Renal cortical epithelial cell (primary cell): ENCODE measurements around the gene CDH4. TPM values are rescaled to one million over a fixed set of nuclear protein-coding genes. Genes with fewer than 3 reads are reported as not detected.

ENCODE experiments used
- DNase-seq: peaks from one replicate; pipeline ENCODE4 v3.0.0-alpha.2; 2011; ENCODE audit warnings: low read depth
- total RNA-seq: library from RNA; depleted of rRNA; stranded (reverse); fragments of >200 nt; gene quantifications from 2 replicates; pipeline ENCODE4 v1.2.3, GENCODE V29; 2014

The CDH4 gene
- total RNA-seq, 1 donor from 2014 or later: 6.4 TPM

DNA sequence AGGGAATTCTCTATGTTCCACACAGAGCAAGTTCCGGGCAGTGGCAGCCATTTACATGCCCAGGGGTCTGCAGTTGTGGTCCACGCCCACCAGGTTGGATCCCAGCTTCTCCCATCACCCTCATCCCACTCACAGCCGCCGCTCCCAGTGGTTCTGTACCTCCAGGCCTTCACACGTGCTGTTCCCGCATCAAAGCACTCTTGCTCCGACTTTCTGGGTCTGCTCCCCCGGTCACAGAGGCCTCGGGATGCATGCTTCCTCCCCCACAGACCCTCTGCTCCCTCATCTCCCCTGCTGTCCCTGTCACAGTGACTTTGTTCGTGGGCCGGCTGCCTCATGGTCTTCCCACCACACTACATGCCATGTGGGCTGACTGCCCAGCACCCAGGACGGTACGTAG lies 481.2 kb downstream of the CDH4 start:
- no peak for DNase-seq

DNA sequence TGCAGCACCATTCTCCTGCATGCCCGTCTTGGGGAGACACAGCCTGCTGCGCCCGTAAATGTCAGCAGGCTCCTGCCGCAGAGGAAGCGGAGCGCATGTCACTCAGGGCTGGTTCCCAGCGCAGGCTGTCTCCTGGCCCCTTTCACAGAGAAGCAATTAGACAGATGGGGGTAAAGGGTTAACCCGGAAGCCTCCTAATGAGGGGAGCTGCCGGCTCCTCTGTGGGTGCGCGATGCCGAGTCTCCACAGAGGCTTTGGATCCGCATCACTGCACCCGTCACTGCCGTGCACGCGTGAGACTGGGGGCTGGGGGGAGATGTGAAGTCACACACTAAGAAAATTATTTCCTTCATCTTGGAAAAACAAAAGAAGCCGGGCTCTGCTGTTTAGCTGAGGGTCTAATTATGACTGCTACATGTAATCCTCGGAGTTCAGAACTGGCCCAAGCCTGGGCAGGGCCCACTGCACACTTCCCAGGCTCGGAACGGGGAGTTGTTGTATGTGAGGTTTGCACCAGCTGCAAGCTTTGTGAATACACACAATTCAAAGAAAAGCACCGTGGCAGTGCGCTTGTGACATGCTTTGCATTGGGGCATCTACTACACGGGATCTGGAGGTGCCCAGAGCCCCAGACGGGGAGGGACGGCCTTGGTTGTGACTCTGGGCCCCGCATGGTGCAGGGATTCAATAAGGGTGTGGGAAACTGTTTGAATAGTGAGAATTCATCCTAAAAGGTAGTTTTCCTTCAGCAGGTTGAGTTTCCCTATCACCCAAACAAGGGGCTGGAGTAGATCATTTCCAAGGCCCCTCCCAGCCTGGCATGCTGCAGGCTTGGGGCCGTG lies 482.1 kb downstream of the CDH4 start:
- no peak for DNase-seq

DNA sequence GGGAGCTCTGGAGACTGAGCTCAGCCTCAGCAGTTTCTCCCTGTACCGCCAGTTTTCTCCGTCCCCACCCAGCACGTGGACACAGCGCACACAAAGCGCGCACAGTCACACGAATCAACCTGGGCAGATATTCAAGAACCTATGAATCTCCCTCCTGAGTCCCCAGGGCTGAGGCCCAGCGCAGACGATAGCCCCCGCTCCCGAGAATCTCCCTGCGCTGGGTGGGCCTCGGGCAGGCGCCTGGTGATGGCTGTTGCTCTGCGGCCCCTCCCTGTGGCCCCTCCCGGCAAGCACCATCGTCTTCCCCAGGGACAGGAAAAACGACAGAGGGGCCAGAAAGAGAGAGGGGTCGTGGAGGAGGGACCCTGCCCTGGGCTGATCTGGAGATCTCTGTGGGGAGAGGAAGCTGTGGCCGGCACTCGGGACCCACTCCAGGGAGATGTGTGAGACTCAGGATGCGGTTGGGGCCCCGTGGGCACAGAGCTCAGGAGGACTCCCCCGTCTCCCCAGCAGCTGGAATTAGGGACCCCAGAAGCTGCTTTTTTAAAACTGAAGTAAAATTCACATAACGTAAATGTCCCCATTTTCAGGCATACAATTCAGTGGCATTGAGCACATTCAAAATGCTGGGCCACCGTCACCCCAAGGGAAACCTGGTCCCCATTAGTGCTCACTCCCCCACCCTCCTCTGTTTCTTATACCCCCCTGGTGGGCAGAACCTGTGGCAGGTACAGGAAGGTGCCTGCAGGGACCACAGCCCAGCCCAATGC lies 482.9 kb downstream of the CDH4 start:
- no peak for DNase-seq

DNA sequence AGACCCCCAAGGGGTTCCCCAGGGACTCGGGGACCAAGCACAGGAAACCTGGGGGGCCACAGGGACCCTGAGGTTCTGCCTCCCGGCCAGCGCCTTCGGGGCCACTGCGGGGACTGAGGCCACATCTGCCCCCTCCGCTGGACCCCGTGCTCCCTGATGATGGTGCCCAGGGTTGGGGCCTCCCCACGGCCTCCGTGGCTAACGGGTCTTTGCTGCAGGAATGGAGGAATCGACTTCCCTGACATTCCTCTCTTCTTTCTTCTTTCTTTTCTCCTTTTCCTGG lies 483.4 kb downstream of the CDH4 start:
- no peak for DNase-seq

DNA sequence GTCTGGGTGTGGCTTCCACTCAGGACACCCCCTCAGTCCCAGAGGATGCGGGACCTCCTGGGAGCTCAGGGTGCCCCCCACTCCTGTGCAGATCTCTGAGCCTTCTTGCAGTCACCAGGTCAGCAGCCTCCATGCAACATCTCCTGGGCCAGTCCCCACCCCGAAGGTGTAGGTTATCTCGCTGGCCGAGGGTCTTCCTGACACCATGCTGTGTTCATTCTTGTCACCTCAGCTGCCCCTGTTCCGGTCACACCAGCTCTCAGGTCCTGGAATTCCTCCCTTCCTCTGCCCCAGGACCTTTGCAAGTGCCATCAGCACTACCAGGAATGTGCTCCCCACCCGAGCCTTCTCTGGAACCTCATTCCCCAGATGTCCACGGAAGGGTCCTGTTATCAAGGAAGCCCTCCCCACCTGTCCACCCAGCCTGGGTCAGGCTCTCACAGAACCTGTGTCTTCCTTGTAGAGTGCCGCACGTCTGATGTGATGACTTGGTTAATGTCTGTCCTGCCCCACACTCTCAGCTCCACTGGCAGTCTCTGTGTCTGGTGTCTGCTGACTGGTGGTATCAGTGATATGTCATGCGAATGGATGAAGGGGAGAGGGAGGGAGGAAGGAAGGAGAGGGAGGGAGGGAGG lies 484.1 kb downstream of the CDH4 start:
- DNase-seq: no peak

DNA sequence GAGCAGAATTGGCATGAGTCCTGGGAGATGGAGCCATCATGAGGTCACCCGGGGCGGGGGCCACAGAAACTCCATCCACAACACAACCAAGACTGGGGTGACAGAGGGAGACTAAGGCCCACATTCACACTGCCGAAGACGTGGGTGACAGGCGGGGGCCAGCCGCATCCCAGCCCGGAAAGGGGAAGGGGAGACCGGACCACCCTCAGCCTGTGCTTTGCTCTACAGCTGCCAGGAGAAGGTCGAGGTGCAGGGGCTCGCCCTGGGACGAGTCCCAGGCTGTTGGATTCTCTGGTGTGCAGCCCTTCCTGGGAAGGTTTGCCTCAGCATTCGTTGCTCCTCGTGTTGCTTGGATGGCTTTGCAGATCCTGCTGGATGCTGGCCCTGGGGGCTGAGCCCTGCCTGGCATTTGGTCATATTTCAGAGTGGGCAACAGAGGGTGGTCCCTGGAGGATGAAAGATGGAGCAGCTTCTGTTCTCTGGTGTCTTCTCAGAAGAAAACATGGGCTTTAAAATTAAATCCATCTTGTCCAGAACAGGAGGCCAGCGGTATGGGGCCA lies 484.8 kb downstream of the CDH4 start:
- no peak for DNase-seq

DNA sequence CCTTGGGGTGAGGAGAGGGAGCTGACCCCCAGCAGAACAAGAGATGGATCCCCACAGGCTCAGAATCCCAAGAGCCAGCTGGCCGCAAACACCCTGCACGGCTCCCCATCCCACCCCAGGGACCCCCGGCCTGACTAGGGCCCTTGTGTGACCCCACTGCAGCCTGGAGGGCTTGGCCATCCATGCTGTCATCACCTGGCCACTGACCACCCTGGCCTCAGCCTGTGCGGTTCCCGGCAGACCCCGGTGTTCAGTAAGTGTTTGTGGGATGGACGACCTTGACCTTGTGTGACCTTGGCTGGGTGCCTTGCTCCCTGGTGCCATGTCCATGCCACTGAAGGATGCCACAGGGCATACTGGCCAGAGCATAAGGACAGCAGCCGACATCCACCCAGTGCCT lies 485.3 kb downstream of the CDH4 start:
- no peak for DNase-seq

DNA sequence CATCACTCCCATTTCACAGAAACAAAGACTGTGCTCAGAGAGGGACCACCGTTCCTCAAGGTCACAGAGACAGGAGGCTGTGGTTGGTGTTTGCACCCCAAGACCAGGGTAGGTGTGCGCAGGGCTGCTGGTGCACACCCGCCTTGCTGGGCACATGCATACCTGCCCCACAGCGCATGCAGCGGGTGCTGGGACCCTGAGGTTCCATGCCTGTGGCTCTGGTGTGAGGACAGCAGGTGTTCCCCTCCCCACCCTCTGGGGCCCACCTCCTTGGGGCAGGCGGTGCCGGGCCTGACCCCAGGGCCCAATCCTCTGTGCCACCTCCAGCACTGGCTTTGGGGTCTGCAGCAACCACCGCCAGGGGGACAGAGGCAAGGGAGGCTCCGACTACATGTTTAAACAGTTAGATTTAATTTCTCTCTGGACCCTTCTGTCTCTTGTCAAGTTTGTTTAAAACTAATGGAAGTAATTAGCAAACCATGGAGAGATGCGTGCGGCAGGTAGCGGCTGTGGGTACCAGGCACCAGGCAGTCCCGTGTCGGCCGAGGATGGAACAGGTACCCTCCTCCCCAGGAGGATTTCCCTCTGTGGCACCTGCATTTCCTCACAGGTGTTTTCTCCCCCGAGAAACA lies 485.9 kb downstream of the CDH4 start:
- DNase-seq: no peak

DNA sequence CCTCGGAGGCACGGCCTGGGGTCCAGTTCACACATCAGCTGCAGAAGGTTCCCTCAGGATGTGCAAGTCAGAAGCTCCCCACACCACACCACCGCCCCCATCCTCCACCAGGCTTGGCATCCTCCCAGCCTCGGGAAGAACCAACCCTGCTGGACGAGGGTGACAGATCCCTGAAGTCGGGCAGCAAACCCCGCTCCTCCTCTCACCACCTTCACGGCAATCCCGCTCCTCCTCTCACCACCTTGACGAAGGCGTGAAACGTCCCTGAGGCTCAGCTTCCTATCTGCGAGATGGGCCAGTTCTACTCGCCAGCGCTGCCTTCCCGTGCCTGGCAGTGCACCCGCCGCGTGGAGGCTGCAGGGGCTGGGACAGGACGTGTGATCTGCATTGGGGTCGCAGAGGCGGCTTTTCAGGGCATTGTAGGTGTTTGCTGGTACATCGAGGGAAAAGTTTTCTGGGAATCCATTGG lies 486.6 kb downstream of the CDH4 start:
- DNase-seq: no peak

DNA sequence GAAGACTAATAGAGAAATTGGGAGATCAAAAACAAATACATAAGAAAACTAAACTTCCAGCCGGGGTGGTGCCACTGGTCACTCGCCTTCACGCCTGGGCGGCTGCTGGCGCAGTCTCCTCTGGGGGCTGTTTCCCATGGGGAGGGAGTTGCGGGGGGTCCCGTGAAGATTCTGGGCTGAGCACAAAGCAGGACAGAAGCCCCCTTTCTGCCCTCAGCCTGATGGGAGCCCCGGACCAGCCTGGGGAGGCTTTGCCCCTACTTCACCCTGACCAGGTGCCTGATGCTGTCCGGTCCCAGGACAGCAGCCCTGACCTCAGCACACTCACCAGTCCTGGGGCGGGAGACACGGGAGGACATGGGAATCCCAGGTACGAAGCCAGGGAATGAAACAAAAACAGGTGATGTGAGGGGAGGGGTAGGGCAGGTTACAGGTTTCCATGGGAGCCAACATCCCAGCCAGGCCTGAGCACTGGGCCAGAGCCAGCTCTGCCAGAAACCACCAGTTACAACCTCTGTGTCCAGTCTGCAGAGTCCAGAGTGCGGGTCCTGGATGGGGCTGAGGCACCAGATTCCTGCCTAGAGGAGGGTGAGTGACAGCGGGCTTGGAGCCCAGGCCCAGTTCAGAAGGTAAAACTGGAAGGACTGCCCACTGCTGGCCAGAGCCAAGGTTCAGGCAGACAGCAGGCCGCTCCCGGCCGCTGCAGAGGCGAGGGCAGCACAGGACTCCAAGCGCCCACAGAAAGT lies 487.2 kb downstream of the CDH4 start:
- no peak for DNase-seq

DNA sequence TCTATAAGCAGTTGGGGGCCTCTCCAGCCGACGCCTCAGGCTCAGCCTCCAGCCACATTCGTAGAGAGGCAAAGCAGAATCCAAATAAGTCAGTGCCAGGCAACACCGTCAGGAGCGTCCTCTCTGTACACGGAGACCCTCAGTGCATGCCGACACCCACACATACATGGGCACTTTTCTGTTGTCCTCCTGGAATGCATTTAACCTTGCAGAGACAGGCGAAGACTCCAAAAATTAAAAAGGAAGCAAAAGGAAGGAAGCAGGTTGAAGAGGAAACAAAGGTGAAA lies 487.7 kb downstream of the CDH4 start:
- DNase-seq: no peak

DNA sequence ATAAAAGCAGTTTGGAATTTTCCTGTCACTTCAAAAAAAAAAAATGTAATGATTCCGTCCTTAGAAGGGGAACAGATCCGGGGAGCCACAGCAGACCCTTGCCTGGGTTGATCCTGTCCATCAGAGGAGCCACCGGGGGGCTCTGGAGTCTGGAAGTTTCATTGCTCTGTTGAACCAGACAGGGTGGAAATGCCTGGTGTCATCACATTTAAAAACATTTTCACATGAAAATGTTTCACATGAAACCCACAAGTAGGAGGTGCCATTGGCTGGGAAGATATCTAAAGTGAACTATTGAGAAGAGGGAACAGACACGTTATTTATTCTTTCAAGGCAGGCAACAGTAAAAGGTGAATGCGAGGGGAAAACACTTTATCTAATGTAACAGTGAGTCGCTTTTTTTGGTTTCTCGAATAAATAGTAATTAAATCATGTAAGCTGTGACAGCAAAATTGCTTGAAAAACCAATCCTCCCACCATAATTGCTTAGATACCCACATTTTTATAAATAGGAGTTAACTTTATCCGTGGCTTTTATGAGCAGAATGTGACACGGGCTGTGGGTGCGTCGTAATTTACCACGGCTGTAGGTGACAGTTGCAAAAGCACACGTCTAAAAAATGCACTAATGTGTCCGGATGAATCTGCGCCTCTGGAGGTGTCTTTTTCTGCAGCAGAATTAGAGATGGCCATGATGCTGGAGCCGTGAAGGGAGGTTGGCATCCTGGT lies 490.2 kb downstream of the CDH4 start:
- DNase-seq: no peak

DNA sequence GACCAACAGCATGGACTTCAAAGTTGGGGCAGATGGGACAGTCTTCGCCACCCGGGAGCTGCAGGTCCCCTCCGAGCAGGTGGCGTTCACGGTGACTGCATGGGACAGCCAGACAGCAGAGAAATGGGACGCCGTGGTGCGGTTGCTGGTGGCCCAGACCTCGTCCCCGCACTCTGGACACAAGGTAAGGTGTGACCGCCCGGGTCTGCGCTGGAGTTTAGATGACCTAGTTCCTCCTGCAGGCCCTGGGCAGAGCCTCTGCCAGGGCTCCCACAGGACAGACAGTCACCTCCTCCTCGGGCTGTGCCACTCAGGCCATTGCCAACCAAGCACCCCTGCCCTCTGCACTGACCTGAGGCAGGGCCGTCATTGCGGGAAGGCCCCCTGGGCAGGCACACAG lies 491.5 kb downstream of the CDH4 start:
- no peak for DNase-seq

DNA sequence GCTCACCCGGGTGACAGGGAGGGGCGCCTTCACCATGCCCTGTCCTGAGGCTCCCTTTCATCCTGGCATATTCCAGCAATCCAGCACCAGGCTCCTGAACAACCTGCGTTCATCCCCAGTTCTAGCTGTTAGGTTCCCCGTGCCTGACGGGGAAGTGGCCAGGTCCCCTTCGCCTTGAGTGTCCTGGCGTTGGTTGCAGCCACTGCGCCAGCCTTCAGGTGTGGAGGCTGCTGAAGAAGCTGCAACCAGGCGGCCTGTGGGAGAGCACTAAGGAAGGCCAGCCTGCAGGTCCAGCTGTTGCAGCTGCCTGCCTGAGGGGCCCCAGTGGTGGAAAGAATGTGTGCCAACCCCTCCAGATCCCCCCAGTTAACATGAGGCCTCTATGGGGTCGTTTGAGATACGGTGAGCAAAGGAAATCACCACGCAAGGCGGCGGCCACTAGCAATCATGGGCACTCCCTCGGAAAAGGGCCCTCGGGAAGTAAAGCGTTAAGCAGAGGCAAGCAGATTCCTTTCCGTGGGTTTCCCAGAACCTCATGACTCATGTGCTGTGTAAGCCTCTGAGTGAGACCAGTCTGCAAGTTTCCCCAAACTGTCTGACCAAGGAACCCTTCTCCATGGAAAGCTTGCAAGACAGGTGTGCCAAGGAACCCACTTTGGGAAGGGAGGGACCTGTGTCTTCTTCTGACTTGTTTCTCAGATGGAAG lies 492.8 kb downstream of the CDH4 start:
- peak; percentile 52 for DNase-seq

DNA sequence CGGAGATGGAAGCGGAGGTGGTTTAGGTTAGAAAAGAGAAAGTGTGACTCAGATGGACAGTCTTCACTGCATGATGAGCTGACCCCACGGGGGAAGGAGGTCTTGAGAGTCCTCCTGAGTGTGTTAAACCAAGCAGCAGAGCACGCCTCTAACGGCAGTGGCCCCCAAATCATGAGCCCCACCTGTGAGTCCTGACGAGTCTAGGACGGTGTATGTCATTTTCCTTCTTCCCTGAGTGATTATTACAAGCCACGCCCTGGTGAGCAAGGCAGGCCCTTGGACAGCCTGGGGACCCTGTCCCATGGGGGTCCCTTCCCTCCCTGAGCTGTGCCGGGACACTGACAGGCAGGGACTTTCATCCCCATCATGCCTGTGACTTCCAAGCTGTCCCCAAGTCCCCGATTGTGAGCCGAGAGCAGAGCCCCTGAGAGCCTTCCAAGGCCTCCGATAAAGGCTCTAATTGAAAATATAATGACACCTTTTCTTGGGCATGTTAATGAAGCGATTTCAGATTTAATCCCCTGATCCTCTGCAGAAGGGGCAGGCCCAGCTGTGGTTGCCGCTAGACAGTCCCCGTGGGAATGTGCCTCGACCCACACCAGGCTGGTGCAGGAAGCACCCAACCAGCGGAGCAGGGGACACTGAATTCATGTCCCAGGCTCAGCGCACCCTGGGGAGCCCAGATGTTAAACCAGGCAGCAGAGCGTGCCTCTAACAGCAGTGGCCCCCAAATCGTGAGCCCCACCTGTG lies 493.5 kb downstream of the CDH4 start:
- no peak for DNase-seq

DNA sequence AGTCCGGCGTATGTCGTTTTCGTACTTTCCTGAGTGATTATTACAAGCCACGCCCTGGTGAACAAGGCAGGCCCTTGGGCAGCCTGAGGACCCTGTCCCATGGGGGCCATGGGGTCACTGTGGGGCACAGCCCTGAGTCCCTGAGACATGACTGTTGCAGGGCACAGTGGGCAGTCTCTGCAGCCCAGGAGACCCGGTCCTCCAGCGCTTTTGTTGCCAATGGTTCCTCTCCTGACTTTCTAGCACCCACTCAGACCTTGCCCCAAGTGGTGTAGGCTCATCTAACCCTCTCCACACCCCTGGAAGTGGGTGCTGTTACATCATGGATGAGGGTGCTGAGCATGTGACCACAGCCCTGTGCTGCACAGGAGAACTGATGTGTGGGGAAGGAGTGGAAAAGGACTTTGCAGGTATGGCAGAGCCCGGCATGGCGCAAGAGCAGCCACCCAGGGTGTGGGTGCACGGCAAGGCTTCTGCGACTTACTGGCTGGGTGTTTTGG lies 494.1 kb downstream of the CDH4 start:
- no peak for DNase-seq

DNA sequence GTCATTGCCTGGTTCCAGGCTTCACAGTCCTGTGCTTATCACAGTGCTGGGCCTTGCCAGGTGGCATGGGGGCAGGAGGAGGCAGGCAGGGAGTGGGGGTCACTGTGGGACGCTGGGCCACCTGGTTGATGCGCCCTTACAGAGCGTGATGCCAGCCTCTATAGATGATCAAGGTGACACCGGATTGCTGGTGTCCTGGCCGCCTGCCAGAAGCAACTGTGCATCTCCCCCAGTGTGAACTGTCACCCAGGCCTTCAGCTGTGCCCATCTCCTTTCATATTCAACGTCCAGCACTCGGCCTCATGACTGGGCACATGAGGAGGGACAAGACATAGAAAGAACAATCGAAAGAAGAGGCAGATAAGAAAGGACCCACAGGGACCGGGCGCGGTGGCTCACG lies 494.7 kb downstream of the CDH4 start:
- no peak for DNase-seq

DNA sequence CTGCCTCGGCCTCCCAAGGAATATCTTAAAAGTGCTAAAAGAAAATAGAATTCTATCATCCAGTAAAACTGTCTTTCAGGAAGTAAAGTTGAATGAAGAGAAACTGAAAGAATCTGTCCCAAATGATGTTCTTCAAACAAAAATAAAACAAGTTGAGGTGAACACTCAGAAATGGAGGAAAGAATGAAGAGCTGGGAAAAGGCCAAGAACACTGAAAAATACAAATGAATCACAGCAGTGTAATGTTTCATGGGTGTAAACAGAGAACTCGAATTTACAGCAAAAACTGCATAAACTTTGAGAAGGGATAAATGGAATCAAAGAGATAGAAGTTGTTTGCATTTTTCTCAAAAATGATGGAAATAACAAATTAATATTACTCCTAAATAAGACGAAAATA lies 496.3 kb downstream of the CDH4 start:
- DNase-seq: peak; percentile 25

DNA sequence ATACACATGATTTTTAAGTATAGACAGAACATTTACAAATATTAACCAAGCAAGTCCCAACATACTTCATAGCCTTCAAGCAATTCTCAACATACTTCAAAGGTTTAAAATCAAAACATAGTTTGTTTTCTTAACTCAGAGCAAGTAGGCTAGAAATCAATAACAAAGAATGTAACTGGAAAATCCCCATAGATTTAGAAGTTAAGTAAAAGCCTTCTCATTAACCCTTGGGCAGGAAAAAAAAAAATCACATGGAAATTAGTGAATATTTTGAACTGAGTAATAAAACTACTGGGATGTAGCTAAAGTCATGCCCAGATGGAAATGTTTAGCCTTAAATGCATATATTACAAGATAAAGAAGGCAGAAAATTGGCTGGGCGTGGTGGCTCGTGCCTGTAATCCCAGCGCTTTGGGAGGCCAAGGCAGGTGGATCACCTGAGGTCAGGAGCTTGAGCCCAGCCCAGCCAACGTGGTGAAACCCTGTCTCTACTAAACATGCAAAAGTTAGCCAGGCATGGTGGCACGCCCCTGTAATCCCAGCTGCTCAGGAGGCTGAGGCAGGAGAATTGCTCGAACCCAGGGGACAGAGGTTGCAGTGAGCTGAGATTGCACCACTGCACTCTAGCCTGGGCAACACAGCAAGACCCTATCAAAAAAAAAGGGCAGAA lies 497.5 kb downstream of the CDH4 start:
- peak; percentile 88 for DNase-seq
